ENCODE data around the gene PDXK.
"Not testable (repeated sequence)": the region's sequence is repeated elsewhere in the genome, so short reads cannot be mapped to it uniquely, and the experiment has no call there.

PDXK gene

GRCh38 chr21:43718872-43719747 lies at the start of gene PDXK:
Gene PDXK, plus strand, starts transcription at chr21:43719129. Its CDS starts 166 bp downstream, at chr21:43719295.
- DNase-seq (ENCODE audit: low read depth in 2 of 2), result peak; percentile 38 to 47

GRCh38 chr21:43669828-43670605 lies 48.9 kb upstream of the PDXK start:
- DNase-seq (ENCODE audit: low read depth in 2 of 2), result no peak

- no peak for DNase-seq (ENCODE audit: low read depth in 2 of 2)
Measured at GRCh38 chr21:43675871-43676270, 43.1 kb upstream of the PDXK start.

- DNase-seq (ENCODE audit: low read depth in 2 of 2), result no peak
Measured at GRCh38 chr21:43676391-43676790, 42.5 kb upstream of the PDXK start.

- no peak for DNase-seq (ENCODE audit: low read depth in 2 of 2)
Measured at GRCh38 chr21:43679951-43680350, 39.0 kb upstream of the PDXK start.

GRCh38 chr21:43680421-43680820 lies 38.5 kb upstream of the PDXK start:
- not testable (repeated sequence) for DNase-seq (ENCODE audit: low read depth in 2 of 2)

GRCh38 chr21:43681650-43682049 lies 37.3 kb upstream of the PDXK start:
- no peak for DNase-seq (ENCODE audit: low read depth in 2 of 2)

GRCh38 chr21:43684424-43684823 lies 34.5 kb upstream of the PDXK start:
- no peak for DNase-seq (ENCODE audit: low read depth in 2 of 2)

- no peak for DNase-seq (ENCODE audit: low read depth in 2 of 2)
Measured at GRCh38 chr21:43686811-43687565, 31.9 kb upstream of the PDXK start.

- no peak for DNase-seq (ENCODE audit: low read depth in 2 of 2)
Measured at GRCh38 chr21:43687566-43688399, 31.1 kb upstream of the PDXK start.

GRCh38 chr21:43688906-43689305 lies 30.0 kb upstream of the PDXK start:
- DNase-seq (ENCODE audit: low read depth in 2 of 2), result no peak

- no peak for DNase-seq (ENCODE audit: low read depth in 2 of 2)
Measured at GRCh38 chr21:43689556-43690337, 29.2 kb upstream of the PDXK start.

- no peak for DNase-seq (ENCODE audit: low read depth in 2 of 2)
Measured at GRCh38 chr21:43690346-43690745, 28.6 kb upstream of the PDXK start.

- DNase-seq (ENCODE audit: low read depth in 2 of 2), result no peak
Measured at GRCh38 chr21:43691086-43691795, 27.7 kb upstream of the PDXK start.

GRCh38 chr21:43691801-43692200 lies 27.1 kb upstream of the PDXK start:
- no peak for DNase-seq (ENCODE audit: low read depth in 2 of 2)

- DNase-seq (ENCODE audit: low read depth in 2 of 2), result no peak
Measured at GRCh38 chr21:43692949-43693348, 26.0 kb upstream of the PDXK start.

- no peak for DNase-seq (ENCODE audit: low read depth in 2 of 2)
Measured at GRCh38 chr21:43693981-43694380, 24.9 kb upstream of the PDXK start.

- no peak for DNase-seq (ENCODE audit: low read depth in 2 of 2)
Measured at GRCh38 chr21:43694437-43695079, 24.4 kb upstream of the PDXK start.

GRCh38 chr21:43696214-43696613 lies 22.7 kb upstream of the PDXK start:
- no peak for DNase-seq (ENCODE audit: low read depth in 2 of 2)
